HCT116 (cell line): ENCODE data around the gene ACTR1A. TPM values are rescaled to one million over a fixed set of nuclear protein-coding genes. Genes with fewer than 3 reads are reported as not detected.

Experiments used
- ATAC-seq: fragments of 200-7000 bp; cut with Tn5 transposase; 2 replicates; pipeline ENCODE4 v1.9.1; 2020; ENCODE audit warnings: mild to moderate bottlenecking, moderate library complexity
- BruUV-seq: library from RNA; stranded (reverse); fragments of 400-500 nt; replicated peaks from 2 replicates; lab custom pipeline; 2021; lab: Mats Ljungman, UMichigan
- CTCF ChIA-PET: fragments of 300-600 bp; sonication (Branson Sonifier 250); formaldehyde crosslinking; loops from one replicate; lab custom pipeline; 2021; ENCODE audit warnings: antibody characterized with exemption; lab: Charles Lee
- POLR2A ChIA-PET: fragments of 300-600, 350-600 bp; sonication (Branson Sonifier 250); formaldehyde crosslinking; loops from one replicate; lab custom pipeline; 2021; ENCODE audit warnings: antibody characterized with exemption; lab: Charles Lee
- RAD21 ChIA-PET, 2 experiments: fragments of 300-600 bp; sonication (Branson Sonifier 250); formaldehyde crosslinking; loops; one replicate each; lab custom pipeline; 2023; ENCODE audit warnings: low total read pairs in 2 of 2; ENCODE audit not compliant: uncharacterized antibody in 2 of 2, unreplicated experiment in 2 of 2, low non-redundant PET in 1 of 2; lab: Charles Lee
- DNase-seq: peaks from one replicate; pipeline ENCODE4 v3.0.0-alpha.2; 2010; ENCODE audit warnings: low read depth, low spot score
- H2AFZ ChIP-seq: fragments of 200-600 bp; shearing (Covaris generic), sonication (generic); 2 replicates; pipeline ENCODE4 v1.6.1; 2017; ENCODE audit warnings: low read depth, mixed run types, mixed read lengths, antibody characterized with exemption, low read length; ENCODE audit not compliant: poor library complexity, severe bottlenecking
- H3K27ac ChIP-seq: 2 replicates; pipeline ENCODE4 v1.5.1; 2012; ENCODE audit warnings: low read depth, low read length
- H3K27me3 ChIP-seq: fragments of 200-600 bp; sonication (generic); 2 replicates; pipeline ENCODE4 v1.6.1; 2016; ENCODE audit warnings: mixed run types, low read length, mixed read lengths; ENCODE audit not compliant: insufficient read depth
- H3K36me3 ChIP-seq, 2 experiments: fragments of 200-500 bp in 1 of 2; fragments of 200-600 bp in 1 of 2; sonication (Bioruptor generic) in 1 of 2; sonication (generic) in 1 of 2; 2 replicates each; pipeline versions ENCODE4 v1.5.1 to v1.6.1; 2014 to 2016; ENCODE audit warnings: low read length in 2 of 2, inconsistent platforms in 1 of 2, mixed read lengths in 1 of 2, mixed run types in 1 of 2; ENCODE audit not compliant: insufficient read depth in 2 of 2, control insufficient read depth in 1 of 2
- H3K4me1 ChIP-seq, 2 experiments: fragments of 200-600 bp in 1 of 2; sonication (generic) in 1 of 2; 2 replicates each; pipeline versions ENCODE4 v1.5.1 to v1.6.1; 2012 to 2017; ENCODE audit warnings: low read length in 2 of 2, inconsistent platforms in 1 of 2, mild to moderate bottlenecking in 1 of 2, mixed read lengths in 1 of 2, mixed run types in 1 of 2, moderate library complexity in 1 of 2; ENCODE audit not compliant: insufficient read depth in 2 of 2, control insufficient read depth in 1 of 2
- H3K4me2 ChIP-seq: fragments of 200-600 bp; sonication (generic); 2 replicates; pipeline ENCODE4 v1.6.1; 2017; ENCODE audit warnings: mixed run types, low read length, mixed read lengths
- H3K4me3 ChIP-seq, 2 experiments: fragments of 200-600 bp in 1 of 2; sonication (generic) in 1 of 2; replicated peaks in 1 of 2; 2 replicates each; pipeline ENCODE4 v1.5.1; 2011 to 2016; ENCODE audit warnings: low read length in 2 of 2, control low read depth in 1 of 2, low read depth in 1 of 2, mild to moderate bottlenecking in 1 of 2, mixed read lengths in 1 of 2, mixed run types in 1 of 2
- H3K79me2 ChIP-seq: fragments of 200-600 bp; sonication (generic); 2 replicates; pipeline ENCODE4 v1.6.1; 2017; ENCODE audit warnings: mild to moderate bottlenecking, mixed run types, low read length, moderate library complexity, mixed read lengths; ENCODE audit not compliant: insufficient read depth
- H3K9ac ChIP-seq: fragments of 200-600 bp; sonication (generic); 2 replicates; pipeline ENCODE4 v1.6.1; 2016; ENCODE audit warnings: low read length, mixed read lengths
- H3K9me2 ChIP-seq: fragments of 200-600 bp; sonication (generic), shearing (Covaris generic); 2 replicates; pipeline ENCODE4 v1.6.1; 2017; ENCODE audit warnings: mixed run types, mild to moderate bottlenecking, moderate library complexity; ENCODE audit not compliant: insufficient read depth
- H3K9me3 ChIP-seq, 2 experiments: fragments of 200-500 bp in 1 of 2; fragments of 200-600 bp in 1 of 2; sonication (Bioruptor generic) in 1 of 2; sonication (generic) in 1 of 2; 2 replicates each; pipeline ENCODE4 v1.6.1; 2014 to 2017; ENCODE audit warnings: low read length in 2 of 2, mixed read lengths in 2 of 2, inconsistent platforms in 1 of 2, low read depth in 1 of 2, mild to moderate bottlenecking in 1 of 2, mixed run types in 1 of 2, moderate library complexity in 1 of 2; ENCODE audit not compliant: control insufficient read depth in 1 of 2, insufficient read depth in 1 of 2
- H4K20me1 ChIP-seq: fragments of 200-600 bp; sonication (generic), shearing (Covaris generic); 2 replicates; pipeline ENCODE4 v1.6.1; 2017; ENCODE audit warnings: mixed run types, mild to moderate bottlenecking, moderate library complexity; ENCODE audit not compliant: insufficient read depth
- CBX3 ChIP-seq: IDR thresholded peaks from 2 replicates; pipeline ENCODE4 v1.6.1; 2012; ENCODE audit warnings: low read depth
- EGR1 ChIP-seq: IDR thresholded peaks from 2 replicates; pipeline ENCODE4 v1.6.1; 2012; ENCODE audit warnings: low read depth
- ELF1 ChIP-seq: IDR thresholded peaks from 2 replicates; pipeline ENCODE4 v1.6.1; 2012; ENCODE audit warnings: low read depth, borderline replicate concordance
- FOSL1 ChIP-seq: IDR thresholded peaks from 2 replicates; pipeline ENCODE4 v1.6.1; 2012; ENCODE audit warnings: low read depth
- POLR2AphosphoS5 ChIP-seq: IDR thresholded peaks from 2 replicates; pipeline ENCODE4 v1.6.1; 2011; ENCODE audit warnings: mild to moderate bottlenecking, low read depth, low read length, moderate library complexity
- RAD21 ChIP-seq: IDR thresholded peaks from 2 replicates; pipeline ENCODE4 v1.6.1; 2012; ENCODE audit warnings: low read depth, mild to moderate bottlenecking
- SIN3A ChIP-seq: IDR thresholded peaks from 2 replicates; pipeline ENCODE4 v1.6.1; 2012; ENCODE audit warnings: low read depth
- SP1 ChIP-seq: IDR thresholded peaks from 2 replicates; pipeline ENCODE4 v1.6.1; 2012; ENCODE audit warnings: low read depth
- ZFX ChIP-seq: fragments of 450-650 bp; IDR thresholded peaks from 2 replicates; pipeline ENCODE4 v1.6.1; 2017
- ZNF274 ChIP-seq: fragments of 200-500 bp; sonication (Bioruptor generic); IDR thresholded peaks from 2 replicates; pipeline ENCODE4 v1.6.1; 2014; ENCODE audit warnings: mild to moderate bottlenecking, low read depth, low read length, inconsistent platforms
- intact Hi-C: fragments of 100-400 bp; cut with micrococcal nuclease; formaldehyde crosslinking; loops from 2 replicates; pipeline ENCODE4 v1.10.0; 2022
- total RNA-seq: library from RNA; stranded (reverse); gene quantifications from one replicate; pipeline ENCODE4 v1.2.1, GENCODE V29; 2021; ENCODE audit not compliant: unreplicated experiment
- TF ChIP-seq, protein P1 (sequence below), 3 experiments: fragments of 200-600 bp in 1 of 3; sonication (generic) in 1 of 3; IDR thresholded peaks in 2 of 3; conservative IDR thresholded peaks in 1 of 3; 2 replicates each; pipeline ENCODE4 v1.5.1; 2012 to 2017; ENCODE audit warnings: low read depth in 2 of 3, low read length in 2 of 3, antibody characterized with exemption in 1 of 3, borderline replicate concordance in 1 of 3, control low read depth in 1 of 3, mild to moderate bottlenecking in 1 of 3, mixed read lengths in 1 of 3, mixed run types in 1 of 3, moderate library complexity in 1 of 3; ENCODE audit not compliant: insufficient read depth in 1 of 3
- TF ChIP-seq, protein P2 (sequence below): IDR thresholded peaks from 2 replicates; pipeline ENCODE4 v1.6.1; 2012
- TF ChIP-seq, protein P3 (sequence below): IDR thresholded peaks from 2 replicates; pipeline ENCODE4 v1.6.1; 2011; ENCODE audit warnings: mild to moderate bottlenecking, low read length, moderate library complexity; ENCODE audit not compliant: insufficient replicate concordance; ENCODE audit errors: extremely low read depth
- TF ChIP-seq, protein P4 (sequence below): IDR thresholded peaks from 2 replicates; pipeline ENCODE4 v1.6.1; 2012; ENCODE audit warnings: low read depth

The ACTR1A gene
- total RNA-seq, 1 experiment from 2014 or later, result 94.2 TPM

DNA sequence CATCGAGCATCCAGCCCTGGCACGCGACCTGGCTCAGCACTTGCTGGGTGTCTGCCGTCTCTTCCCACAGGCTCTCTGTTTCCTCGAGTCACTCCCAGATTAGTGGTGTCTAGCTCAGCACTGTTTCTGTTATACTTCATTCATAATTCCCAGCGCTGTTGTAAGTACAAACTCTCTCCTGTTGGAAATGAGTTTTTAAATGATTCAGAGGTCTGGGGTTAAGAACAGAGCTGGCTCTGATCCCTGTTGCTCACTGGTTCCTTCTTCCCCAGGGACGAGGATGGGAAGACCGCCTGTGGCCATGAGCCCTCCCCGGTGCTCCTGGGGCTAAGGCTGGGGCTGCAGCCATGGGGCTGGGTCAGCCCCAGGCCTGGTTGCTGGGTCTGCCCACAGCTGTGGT is 33.8 kb downstream of the ACTR1A start (continued):
- TF ChIP-seq ZNF274 (no peak), RAD21 (no peak), POLR2AphosphoS5 (no peak)
- TF ChIP-seq, all 23 proteins: peak for 0

DNA sequence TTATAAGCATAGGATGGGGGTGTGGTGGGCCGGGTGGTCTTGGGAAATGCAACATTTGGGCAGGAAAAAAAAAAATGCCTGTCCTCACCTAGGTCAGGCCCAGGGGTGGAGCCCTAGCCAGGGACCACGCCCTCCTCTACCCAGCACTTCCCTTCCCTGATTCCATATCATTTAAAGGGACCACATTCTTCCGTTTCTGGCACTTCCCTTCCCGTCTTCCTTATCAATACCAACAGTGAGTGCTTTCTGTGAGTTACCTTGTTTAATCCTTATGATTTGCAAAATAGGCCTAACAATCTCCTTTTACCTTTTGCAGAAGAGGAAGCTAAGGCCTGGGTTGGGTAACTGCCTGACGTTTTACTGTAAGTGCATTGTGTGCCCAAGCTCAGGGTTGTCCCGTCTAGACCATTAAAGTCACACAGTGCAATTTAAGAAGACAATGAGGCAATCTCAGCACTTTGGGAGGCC is 34.5 kb downstream of the ACTR1A start:
- no peak overlapping the region for H3K27ac ChIP-seq
- H3K9me2 ChIP-seq, result no peaks in the 10 kb centered on the region
- no peaks in the 10 kb centered on the region for H3K27me3 ChIP-seq
- no peak overlapping the region for H3K4me3 ChIP-seq
- peaks cover 0 to 2% of the 10 kb centered on the region in 2 experiments; a peak in 1 of 4 replicates for H3K36me3 ChIP-seq
- ChIA-PET CTCF (interaction anchor here (1.0 kb wide), 1 partner anchor 14 kb away, joined by 3 read pairs; no protein-coding TSS in a partner anchor), RAD21 (no interaction called here), POLR2A (no interaction called here)
- no peaks in the 10 kb centered on the region for H4K20me1 ChIP-seq
- no TSS peak for BruUV-seq
- no peak for ATAC-seq
- H2AFZ ChIP-seq, result no peak overlapping the region
- H3K79me2 ChIP-seq, result peaks cover 22% of the 10 kb centered on the region; the same call in 1 of the 2 replicates
- no peak overlapping the region for H3K9ac ChIP-seq
- intact Hi-C loops, result no loop called here
- DNase-seq, result no peak
- no peak overlapping the region for H3K4me2 ChIP-seq
- no peaks in the 10 kb centered on the region for H3K9me3 ChIP-seq
- peaks cover 23 to 25% of the 10 kb centered on the region in 2 experiments for H3K4me1 ChIP-seq
- TF ChIP-seq, protein P1, sequence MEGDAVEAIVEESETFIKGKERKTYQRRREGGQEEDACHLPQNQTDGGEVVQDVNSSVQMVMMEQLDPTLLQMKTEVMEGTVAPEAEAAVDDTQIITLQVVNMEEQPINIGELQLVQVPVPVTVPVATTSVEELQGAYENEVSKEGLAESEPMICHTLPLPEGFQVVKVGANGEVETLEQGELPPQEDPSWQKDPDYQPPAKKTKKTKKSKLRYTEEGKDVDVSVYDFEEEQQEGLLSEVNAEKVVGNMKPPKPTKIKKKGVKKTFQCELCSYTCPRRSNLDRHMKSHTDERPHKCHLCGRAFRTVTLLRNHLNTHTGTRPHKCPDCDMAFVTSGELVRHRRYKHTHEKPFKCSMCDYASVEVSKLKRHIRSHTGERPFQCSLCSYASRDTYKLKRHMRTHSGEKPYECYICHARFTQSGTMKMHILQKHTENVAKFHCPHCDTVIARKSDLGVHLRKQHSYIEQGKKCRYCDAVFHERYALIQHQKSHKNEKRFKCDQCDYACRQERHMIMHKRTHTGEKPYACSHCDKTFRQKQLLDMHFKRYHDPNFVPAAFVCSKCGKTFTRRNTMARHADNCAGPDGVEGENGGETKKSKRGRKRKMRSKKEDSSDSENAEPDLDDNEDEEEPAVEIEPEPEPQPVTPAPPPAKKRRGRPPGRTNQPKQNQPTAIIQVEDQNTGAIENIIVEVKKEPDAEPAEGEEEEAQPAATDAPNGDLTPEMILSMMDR (IDR thresholded peaks at IDR 0.05 in 2 of 3, conservative IDR thresholded peaks at IDR 0.05 in 1 of 3; ENCODE audit: borderline replicate concordance in 1 of 3, insufficient read depth in 1 of 3, low read depth in 2 of 3, low read length in 2 of 3), result no peak
- TF ChIP-seq CBX3 (no peak), FOSL1 (no peak), ZFX (no peak), SP1 (no peak), ELF1 (no peak), RAD21 (no peak), EGR1 (no peak), SIN3A (no peak)
- TF ChIP-seq, protein P2, sequence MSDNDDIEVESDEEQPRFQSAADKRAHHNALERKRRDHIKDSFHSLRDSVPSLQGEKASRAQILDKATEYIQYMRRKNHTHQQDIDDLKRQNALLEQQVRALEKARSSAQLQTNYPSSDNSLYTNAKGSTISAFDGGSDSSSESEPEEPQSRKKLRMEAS, result no peak
- TF ChIP-seq, protein P3, sequence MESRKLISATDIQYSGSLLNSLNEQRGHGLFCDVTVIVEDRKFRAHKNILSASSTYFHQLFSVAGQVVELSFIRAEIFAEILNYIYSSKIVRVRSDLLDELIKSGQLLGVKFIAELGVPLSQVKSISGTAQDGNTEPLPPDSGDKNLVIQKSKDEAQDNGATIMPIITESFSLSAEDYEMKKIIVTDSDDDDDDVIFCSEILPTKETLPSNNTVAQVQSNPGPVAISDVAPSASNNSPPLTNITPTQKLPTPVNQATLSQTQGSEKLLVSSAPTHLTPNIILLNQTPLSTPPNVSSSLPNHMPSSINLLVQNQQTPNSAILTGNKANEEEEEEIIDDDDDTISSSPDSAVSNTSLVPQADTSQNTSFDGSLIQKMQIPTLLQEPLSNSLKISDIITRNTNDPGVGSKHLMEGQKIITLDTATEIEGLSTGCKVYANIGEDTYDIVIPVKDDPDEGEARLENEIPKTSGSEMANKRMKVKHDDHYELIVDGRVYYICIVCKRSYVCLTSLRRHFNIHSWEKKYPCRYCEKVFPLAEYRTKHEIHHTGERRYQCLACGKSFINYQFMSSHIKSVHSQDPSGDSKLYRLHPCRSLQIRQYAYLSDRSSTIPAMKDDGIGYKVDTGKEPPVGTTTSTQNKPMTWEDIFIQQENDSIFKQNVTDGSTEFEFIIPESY, result no peak
- TF ChIP-seq, protein P4, sequence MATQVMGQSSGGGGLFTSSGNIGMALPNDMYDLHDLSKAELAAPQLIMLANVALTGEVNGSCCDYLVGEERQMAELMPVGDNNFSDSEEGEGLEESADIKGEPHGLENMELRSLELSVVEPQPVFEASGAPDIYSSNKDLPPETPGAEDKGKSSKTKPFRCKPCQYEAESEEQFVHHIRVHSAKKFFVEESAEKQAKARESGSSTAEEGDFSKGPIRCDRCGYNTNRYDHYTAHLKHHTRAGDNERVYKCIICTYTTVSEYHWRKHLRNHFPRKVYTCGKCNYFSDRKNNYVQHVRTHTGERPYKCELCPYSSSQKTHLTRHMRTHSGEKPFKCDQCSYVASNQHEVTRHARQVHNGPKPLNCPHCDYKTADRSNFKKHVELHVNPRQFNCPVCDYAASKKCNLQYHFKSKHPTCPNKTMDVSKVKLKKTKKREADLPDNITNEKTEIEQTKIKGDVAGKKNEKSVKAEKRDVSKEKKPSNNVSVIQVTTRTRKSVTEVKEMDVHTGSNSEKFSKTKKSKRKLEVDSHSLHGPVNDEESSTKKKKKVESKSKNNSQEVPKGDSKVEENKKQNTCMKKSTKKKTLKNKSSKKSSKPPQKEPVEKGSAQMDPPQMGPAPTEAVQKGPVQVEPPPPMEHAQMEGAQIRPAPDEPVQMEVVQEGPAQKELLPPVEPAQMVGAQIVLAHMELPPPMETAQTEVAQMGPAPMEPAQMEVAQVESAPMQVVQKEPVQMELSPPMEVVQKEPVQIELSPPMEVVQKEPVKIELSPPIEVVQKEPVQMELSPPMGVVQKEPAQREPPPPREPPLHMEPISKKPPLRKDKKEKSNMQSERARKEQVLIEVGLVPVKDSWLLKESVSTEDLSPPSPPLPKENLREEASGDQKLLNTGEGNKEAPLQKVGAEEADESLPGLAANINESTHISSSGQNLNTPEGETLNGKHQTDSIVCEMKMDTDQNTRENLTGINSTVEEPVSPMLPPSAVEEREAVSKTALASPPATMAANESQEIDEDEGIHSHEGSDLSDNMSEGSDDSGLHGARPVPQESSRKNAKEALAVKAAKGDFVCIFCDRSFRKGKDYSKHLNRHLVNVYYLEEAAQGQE, result no peak
